AG09309 (cell line): ENCODE data around the gene TAT.

ENCODE experiments used
- DNase-seq: peaks from one replicate; pipeline ENCODE4 v3.0.0-alpha.2; 2010; ENCODE audit warnings: low read depth
- H3K4me3 ChIP-seq: 2 replicates; pipeline ENCODE4 v1.5.1; 2011; ENCODE audit warnings: mild to moderate bottlenecking, low read depth, low read length, moderate library complexity; ENCODE audit not compliant: control insufficient read depth
- CTCF ChIP-seq: IDR thresholded peaks from 2 replicates; pipeline ENCODE4 v1.5.1; 2011; ENCODE audit warnings: mild to moderate bottlenecking, low read depth, low read length, inconsistent platforms; ENCODE audit not compliant: insufficient read depth, control insufficient read depth; ENCODE audit errors: missing control alignments

TAT gene

GRCh38 chr16:71524566-71525553, 52.0 kb downstream of the TAT start:
- DNase-seq, result no peak
- H3K4me3 ChIP-seq, result no peak overlapping the region
- no peak for TF ChIP-seq CTCF

GRCh38 chr16:71520550-71520949, 56.3 kb downstream of the TAT start:
- H3K4me3 ChIP-seq, result no peak overlapping the region
- no peak for DNase-seq
- no peak for TF ChIP-seq CTCF
